GM21447 (cell line): Measurements from ENCODE around the gene STPG3.

Source experiments
- ATAC-seq: cut with Tn5 transposase; IDR thresholded peaks from one replicate; pipeline ENCODE4 v1.9.1; 2021; ENCODE audit not compliant: unreplicated experiment

The STPG3 gene

DNA sequence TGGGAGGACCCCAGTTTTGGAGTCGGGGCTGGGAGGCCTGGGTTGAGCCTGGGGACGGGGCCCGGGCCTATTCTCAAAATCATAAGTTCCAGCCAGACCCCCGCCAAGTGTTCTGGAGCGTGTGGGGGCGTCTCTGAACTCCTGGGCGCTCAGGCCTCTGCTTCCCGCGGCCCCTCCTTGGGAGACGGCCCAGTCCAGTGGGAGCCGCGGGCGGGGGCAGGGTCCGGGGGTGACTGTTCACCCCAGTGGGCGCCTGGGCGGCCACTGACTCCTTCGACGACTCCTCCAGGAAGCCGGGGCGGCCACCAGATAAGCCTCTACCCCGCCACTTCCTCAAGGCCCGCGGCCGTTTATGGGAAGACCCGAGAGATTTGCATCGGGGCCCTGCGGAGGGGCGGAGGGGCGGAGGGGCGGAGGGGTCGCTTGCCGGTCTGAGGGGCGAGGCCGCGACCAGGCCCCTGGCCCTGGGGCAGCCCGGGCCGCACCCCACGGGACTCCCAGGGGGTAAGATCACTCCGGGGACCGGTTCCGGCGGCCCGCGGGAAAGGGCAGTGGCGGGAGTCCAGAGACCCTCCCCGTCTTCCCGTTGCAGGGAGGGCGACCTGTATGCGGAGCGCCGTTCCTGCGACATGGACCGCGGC is 27.1 kb downstream of the STPG3 start:
- no peak for ATAC-seq

DNA sequence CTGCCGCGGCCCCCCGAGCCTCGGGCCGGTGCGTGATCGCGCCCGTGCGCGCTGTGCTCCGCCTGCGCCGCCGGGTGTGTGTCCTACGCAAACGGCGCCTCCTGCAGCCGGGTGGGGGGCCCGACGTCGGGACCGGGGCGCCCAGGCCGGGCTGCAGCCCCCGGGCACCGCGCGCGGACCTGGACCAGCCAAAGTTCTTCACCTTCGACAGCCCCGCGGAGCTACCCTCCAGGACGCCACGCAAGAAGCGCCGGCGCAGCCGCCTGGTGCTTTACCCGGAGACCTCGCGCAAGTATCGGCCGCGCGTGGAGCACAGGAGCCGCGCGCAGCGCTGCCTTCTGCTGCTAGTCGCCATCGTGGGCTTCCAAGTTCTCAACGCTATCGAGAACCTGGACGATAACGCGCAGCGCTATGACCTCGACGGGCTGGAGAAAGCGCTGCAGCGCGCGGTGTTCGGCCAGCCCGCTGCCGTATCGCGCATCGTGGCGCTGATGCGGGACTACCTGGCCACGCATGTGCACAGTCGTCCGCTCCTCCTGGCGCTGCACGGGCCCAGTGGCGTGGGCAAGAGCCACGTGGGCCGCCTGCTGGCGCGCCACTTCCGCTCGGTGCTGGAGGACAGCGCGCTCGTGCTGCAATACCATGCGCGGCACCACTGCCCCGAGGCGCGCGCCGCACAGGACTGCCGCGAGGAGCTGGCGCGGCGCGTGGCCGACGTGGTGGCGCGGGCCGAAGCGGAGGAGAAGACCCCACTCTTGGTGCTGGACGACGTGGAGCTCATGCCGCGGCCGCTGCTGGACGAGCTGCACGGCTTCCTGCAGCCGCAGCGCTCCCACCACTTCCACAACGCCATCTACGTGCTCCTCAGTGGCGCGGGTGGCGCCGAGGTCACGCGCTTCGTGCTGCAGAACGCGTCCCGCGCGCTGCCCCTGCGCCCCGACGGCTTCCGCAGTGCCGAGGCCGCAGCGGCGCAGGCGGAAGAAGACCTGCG is 27.9 kb downstream of the STPG3 start:
- ATAC-seq, result no peak

DNA sequence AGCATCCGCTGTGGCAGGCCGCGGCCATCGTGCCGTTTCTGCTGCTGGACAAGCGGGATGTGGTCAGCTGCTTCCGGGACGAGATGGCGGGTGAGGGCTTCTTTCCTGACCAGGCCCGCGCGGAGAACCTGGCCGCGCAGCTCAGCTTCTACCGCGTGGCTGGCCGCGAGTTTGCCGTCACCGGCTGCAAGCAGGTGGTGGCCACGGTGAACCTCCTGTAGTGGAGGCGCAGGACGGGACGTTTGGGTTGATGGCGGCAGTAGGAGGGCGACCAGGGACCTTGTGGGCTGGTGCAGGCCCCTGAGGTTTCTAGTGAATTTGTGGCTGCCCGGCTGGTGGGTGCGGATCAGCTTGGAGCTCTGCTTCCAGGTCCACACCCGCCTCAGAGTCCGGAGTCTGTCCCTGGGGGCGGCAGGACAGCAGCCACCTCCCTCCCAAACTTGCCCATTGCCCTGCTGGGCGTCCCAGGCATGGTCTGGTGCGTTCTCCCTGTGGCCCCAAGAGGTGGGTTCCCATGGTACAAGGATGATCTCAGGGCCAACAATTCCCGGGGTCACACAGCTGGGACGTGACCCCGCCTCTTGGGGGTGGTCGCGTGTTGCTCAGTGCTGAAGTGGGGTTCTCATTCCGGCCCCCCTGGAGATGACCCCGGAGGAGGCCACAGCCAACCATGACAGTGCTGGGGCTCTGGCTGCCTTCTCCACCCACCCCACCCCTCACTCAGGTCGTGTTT is 28.8 kb downstream of the STPG3 start:
- ATAC-seq, result no peak

DNA sequence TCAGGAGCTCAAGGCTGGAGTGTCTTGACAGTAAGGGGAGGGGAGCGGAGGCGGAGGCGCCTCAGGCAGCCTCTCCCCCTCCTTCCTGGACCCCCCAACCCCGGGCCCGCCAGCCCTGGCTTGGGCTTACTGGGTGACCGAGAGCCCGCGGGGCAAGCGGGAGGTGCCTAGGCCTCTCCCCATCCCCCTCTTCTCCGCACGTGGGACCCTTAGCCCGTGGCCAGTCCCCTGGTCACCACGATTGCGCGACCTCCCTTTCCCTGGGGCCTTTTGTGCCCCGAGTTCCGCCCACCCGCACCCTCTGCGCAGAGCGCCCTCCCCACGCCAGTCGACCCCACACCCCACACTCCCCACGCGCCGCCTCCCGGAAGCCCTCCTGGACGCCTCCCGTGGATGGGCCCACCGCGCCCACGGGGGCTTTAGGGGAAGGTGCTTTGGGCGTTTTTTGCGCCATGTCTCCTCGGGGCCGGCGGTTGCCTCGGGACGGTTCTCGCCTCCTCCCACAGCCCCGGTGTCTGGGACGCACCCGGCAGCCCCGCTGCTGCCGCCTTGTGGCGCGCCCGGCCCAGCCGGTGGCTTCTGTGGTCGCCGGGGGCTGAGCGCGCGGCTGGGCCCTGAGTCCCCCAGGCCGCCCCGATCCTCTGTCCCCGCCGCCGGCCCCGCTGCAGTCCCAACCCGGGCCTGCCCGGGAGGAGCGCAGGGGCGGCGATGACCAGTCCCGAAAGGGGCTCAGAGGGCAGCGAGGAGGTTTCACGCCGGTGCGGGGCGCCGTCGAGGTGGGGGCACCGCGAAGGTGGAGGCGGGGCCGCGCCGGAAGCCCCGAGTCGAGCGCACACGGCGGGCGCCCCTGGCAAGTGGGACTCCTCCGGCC is 29.6 kb downstream of the STPG3 start:
- ATAC-seq, result no peak

DNA sequence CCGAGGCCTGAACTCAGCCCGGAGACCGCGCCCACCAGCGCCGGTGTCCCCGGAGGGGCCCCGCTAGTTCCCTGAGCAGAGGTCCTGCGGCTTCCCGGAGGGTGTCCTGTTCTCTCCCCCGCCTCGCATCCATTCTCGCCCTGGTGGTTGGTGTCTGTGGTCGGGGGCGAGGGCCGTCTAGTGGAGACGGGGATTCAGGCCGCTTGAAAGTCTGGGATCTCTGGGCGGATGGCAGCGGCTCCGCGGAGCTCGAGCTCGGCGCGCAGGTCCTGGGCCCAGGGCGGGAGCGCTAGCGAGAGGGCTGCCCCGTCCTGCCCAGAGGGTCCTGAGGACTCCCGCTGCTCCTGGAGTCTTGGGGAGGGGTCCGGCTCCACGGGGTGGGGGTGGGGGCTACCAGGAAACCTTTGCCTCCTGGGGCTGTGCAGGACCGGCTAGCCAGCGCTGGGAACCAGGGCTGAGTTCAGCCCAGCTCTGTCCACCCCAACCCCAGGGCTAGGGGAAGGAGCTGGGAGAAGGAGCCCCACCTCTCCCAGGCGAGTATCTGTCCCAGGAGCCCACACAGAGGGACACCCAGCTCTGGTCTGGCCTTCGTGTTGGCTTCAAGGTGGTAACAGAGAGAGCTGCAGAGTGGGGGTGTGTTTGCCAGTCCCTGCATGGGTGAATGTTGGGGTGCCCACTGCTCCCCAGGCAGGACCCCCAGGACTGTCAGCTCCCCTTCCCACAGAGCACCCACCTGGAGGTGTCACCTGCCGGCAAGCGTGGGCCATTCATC is 30.4 kb downstream of the STPG3 start:
- no peak for ATAC-seq

DNA sequence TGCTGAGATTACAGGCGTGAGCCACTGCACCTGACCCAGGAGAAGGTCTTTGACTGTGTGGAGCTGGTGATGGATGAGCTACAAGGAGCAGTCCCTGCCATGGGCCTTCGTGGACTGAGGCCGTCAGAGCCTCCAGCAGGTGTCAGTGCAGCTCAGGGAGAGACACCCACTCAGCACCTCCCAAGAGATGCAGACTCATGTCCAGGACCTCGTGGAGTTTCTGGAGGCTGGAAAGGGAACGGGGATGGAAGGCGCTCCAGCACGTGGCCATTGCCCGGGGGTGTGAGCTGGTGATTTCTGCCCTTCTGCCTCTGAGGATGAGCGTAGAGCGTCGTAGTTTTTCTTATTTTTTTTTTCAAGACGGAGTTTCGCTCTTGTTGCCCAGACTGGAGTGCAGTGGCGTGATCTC is 35.9 kb downstream of the STPG3 start:
- no peak for ATAC-seq

DNA sequence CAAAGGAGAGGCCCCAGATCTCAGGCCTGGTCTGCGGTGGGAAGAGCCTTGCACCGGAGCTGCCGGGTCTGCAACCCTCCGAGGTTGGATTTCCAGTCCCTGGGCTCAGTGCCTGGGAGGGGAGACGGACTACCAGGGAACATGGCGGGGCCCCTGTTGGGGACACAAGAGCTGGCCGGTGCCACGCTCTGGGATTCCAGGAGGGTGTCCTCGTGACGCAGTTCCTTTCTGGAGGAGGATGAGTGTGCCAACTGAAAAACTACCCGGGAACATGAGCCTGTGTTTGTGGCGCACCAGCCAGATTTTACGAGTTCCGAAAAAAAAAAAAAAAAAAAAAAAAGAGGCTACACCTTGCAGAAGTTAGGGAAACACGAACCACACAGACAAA is 42.0 kb downstream of the STPG3 start:
- no peak for ATAC-seq

DNA sequence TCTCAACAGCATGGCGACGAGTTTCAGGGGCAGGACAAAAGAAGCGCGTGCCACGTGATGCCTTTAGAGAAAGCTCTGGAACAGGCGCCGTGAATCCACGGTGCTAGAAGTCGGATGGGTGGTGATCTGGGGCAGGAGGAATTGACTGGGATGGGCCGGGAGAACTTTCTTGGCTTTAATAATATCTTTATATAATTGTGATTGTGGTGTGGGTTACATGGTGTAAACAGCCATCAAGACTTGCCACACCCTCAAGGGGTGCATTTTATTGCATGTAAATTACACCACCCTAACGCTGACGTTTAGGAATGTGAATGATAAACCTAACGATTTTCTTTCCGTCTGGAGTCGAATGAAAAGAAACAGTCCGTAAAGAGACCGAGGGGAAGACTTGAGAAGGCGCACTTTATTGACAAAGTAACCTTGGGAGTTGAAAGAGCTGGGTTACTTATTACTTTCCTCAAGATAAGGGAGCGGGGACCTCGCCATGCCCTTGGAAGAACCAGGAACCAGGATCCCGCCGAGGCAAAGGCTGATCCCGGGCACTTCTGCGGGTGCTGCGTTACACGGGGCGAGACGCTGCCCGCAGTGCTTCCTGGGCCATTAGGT is 42.5 kb downstream of the STPG3 start:
- ATAC-seq, result no peak

DNA sequence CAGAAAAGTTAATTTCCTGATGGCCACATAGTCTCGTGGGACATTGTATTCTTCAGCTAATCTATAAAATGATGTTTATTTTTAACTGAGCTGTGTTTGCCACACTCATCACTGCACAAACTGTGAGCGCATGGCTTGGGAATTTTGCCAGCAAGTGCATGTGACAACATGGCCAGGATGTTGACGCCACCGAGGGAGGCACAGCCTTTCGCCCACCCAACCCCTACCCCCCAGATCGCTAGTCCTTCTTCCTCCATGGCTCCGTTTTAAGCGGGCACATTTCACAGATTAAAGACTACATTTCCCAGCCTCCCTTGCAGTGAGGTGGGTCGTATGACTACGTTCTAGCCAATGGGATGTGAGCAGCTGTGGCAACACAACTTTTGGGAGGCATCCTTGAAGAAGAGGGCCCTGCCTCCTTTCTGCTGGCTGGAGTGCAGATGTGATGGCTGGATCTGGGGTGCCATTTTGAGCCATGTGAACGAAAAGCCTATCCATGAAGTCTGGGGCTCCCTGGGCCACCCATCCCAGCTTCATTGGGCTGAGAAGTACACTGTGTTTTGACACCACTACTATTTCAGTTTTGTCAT is 43.1 kb downstream of the STPG3 start:
- no peak for ATAC-seq

DNA sequence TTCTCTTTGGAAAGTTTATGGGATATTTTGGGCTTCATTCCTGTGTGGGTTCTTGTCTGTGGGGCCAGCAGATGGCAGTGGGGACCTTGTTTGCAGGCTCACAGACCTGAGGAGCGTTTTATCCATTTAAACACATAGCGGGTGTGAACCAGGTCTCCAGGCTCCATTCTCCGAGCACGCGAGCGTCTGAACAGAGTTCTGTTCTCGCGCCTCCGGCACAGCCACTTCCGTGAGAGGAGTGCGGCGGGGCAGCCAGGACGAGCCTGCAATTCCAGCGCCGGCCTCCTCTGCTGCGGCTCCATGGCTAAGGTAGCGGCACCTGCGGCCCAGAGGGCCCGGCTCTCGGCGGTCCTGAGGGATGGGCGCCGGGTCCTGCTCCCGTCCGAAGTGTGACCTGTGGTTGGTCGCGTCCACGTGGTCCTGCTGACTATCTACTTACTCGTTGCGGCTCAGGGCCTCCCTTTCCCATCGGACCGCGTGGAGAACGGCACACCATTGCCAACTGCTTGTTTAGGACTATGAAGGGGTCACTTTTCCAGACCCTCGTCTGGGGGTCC is 43.7 kb downstream of the STPG3 start:
- no peak for ATAC-seq

DNA sequence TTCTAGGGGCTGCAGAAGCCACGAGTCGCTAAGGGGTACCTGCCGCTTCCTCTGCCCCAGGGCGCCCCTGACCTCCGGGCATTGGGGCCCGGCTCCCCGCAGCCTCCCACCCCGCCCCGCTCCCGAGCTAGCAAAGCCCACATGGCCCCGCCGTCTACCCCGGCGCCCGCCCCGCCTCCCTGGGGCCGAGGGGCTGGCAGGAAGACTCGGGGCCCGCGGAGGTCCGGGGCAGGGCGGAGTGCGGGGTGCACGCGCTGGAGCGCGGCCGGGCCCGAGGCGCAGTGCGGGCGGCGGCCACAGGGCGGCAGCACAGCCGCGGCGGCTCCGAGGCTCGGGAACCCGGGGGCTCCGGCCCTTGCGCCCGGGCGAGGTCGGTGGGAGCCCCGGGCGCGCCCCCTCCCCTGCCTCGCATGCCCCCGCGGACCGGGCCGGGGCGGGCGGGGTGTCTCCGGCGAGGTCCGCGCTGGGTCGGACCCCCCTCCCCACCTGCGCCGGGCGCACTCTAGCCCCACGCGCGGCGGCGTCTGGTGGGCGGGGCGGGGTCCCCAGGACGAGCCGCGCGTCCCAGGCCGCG is 44.2 kb downstream of the STPG3 start:
- ATAC-seq, result no peak

DNA sequence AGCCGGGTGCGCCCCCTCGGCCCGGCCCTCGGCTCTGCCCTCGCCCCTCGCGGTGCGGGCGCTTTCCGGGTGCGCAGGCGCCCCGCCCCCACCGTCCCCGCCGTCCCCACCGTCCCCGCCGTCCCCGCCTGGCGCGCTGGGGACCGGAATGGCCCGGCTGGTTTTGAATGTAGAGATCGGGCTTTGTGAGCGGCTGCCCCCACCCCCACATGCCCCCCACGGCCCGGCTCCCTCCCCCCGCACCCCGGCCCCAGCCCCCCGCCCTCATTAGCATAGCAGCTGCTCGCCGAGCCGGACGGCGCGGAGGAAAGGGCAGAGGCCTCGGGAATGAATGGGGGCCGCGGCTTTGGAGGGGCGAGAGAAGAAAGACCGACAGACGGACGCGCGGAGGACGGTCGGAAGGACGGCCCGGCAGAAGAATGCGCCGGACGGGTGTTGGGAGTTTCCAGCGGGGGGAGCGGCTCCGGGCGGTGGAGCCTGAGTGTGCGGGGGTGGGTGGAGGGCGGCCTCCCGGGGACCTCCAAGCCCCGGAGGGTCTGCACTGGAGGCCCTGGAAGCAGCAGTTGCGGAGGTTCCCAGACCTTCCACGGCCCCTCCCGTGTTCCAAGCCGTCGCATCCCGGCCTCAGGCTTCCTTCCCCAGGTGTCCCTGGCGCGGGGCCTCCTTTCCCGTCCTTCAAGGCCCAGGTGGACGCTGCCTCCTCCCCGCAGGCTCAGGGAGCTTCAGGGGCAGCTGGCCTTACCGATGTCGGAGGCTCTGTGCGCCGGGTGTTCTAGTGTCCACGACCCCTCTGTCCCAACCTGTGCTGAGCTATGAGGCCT is 45.0 kb downstream of the STPG3 start:
- ATAC-seq, result no peak

DNA sequence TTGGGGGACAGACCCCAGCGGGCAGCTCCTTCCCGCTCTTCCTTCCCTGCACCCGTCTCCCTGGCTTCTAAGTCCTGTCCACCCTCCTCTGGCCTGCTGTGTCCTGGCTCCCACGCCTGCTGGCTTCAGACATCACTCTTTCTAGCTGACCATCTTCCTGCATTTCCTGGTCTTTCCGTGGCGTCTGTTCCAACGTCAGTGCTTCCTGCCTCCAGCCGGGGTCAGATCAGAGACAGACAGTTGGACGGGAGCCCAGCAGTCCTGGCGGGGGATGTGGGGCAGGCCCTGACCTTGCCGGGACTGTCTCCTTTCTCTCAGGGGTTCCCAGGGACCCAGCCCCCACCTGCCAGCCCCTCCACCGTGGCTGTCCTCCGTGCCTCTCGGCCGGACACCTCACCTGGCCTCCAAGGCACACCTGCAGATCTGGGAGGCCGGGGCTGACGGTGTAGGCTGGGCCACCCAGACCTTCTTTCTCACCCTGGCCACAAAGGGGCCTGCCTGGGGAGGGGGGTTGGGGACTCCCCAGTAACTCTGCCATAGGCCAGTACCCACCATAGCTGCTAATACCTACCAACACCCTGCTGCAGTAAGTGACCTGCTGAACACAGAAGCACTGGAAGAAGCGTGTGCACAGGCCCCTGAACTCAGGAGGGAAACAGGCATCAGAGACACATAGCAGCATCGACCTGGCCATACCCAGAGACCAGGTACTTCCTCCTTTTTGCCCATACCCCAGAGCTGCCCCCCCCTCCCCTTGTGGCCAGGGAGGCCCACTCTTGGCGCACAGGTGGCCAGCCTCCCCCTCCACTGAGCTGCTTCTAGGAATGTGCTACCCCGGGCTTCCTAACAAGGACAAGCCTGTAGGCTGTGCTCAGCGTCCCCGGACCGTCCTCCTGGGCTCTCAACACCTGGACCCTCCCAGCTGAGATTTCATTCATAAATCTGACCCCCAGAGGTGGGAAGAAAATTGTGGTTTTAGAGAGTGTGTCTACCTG is 45.9 kb downstream of the STPG3 start:
- no peak for ATAC-seq

DNA sequence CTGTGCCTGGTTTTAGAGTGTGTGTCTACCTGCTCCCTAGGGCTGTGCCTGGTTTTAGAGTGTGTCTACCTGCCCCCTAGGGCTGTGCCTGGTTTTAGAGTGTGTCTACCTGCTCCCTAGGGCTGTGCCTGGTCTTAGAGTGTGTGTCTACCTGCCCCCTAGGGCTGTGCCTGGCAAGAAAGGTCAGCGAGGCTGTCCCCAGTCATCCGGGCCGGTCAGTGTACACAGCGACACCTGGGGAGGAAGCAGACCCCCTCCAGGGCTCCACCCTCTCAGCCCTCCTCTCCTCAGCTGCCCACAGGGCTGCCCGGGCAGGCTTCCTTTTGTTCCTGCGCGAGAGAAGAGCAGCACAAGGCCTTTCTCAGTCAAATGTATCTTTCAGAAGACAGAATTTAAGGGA is 46.9 kb downstream of the STPG3 start:
- no peak for ATAC-seq

DNA sequence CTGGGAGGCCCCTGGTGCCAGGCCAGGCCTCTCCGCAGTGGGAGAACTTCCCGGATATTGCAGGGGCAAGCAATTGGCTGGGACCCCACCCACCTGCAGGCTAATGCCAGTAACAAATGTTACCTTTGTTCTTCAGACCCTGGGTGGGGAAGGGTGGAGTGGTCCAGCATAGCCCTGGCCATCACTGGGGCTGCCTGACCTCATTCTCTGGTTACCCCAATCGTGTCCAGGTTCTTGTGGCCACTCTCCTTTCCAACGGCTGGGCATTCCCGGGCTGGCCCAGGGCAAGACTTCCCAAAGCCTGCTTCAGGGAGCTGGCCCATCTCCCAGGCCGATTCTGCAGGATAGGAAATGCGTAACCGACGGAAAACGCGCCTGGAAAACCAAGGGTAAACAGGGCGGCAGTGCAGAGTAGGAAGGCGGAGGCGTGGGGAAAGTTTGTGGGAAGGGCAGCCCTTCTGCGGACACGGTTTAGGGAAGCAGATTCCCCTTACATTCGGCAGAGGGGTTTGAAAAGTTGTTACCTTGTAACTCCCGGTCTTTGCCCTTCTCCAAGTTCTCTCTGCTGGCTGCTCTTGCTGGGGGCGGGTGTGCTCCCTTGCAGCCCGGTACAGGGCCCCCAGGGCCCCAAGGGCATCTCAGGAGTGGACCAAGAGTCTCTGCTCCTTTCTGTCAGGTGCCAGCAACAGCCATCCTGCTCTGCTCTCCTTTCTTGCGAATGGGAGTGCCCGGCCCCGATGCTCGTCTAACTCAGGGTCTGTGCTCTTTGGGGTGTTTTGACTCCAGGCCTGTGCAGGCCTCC is 47.5 kb downstream of the STPG3 start:
- ATAC-seq, result no peak

DNA sequence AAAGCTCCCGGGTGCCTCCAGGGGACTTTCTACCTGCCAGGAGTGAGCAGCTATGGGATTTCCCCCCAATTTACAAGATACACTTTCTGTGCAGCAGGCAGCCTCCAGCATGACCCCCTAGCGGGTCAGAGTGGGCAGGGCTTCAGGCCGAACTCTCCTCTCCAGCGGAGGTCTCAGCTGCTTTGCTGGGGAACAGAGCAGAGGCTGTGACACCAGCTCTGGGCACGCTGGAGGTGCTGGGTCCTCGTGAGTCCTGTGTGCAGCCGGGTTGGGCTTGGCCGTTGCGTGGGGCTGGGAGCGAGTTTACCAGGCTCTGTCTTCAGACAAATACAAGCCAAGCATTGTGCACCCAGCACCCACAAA is 48.1 kb downstream of the STPG3 start:
- ATAC-seq, result no peak
